ENCODE data around the gene PHB1.

The PHB1 gene

GRCh38 chr17:49372425-49372824 is 42.3 kb downstream of the PHB1 start (continued):
- TF ChIP-seq ZNF133 (tag by site-specific recombination; IDR thresholded peaks at IDR 0.05), result no peak
- no peak for TF ChIP-seq ZNF707 (tag by site-specific recombination; IDR thresholded peaks at IDR 0.05)
- no peak for TF ChIP-seq ZNF626 (tag by site-specific recombination; IDR thresholded peaks at IDR 0.05)
- TF ChIP-seq ZNF155 (tag by site-specific recombination; IDR thresholded peaks at IDR 0.05), result no peak

DNA sequence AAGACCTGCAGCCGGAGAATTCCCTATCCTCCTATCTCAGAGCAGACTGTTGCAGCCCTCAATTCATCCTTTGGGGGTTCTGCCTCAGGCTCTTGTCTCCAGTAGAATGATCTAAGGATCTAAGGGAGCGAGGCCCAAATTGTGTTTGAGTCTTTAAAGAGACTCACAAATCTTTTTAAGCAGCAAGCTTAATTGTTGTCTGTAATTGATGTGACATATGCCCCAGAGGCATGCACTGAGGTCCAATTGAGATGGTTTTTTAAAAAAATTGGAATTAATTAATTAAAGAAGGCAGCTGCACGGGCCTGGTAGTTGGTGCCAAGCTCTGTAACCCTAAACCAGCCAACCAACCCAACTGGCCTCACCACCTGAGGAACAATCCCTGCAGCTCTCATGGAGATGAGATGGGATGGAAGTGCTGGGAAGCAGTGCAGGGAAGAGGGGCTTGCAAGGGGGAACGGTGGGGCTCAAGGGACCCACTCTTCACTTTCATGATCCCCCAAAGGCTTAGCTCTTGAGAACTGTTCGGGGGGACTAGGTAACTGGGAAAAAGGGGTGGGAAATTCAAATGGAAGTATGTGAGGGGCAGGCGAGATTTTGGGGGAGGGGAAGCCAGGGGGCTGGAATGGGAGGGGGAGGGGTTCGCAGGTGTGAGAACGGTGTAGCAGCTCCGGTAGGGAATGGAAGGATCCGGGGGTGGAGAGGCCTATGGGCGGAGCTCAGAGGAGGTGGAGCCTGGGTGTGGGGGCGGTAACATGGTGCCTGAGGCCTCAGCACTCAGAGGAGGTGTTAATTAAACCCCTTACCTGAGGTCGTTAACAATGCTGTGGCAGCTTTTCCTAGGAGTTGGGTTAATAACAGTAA is 43.5 kb downstream of the PHB1 start:
- no peaks in the 10 kb centered on the region; a peak in 1 of 3 replicates for H3K36me3 ChIP-seq (ENCODE audit: control insufficient read depth in 2 of 2, insufficient read depth in 1 of 2, low read length in 2 of 2)
- H3K9me3 ChIP-seq (ENCODE audit: control insufficient read depth, insufficient read depth, low read depth, low read length), result no peaks in the 10 kb centered on the region
- POLR2A ChIA-PET, result interaction anchor here (0.5 to 0.6 kb wide), 2 partner anchors 15 to 306 kb away, joined by 3 to 7 read pairs; no protein-coding TSS in a partner anchor
- no peak overlapping the region for H3K27ac ChIP-seq (ENCODE audit: extremely low read depth, low read depth, low read length)
- no peak overlapping the region for H3K4me3 ChIP-seq (ENCODE audit: low read depth, low read length)
- CTCF ChIA-PET, result interaction anchor here (0.6 to 0.8 kb wide), 3 partner anchors 21 to 689 kb away, joined by 3 to 4 read pairs (median 4); no protein-coding TSS in a partner anchor
- no peak for TF ChIP-seq KLF10 (tag by site-specific recombination; IDR thresholded peaks at IDR 0.05)
- TF ChIP-seq SP7 (tag by site-specific recombination; IDR thresholded peaks at IDR 0.05), result 0 out of 2 replicates have a peak, but pooled peaks have one; percentile 17
- no peak for TF ChIP-seq REST (tag by site-specific recombination; IDR thresholded peaks at IDR 0.05)
- peak; percentile 53 for TF ChIP-seq EGR2 (tag by site-specific recombination; IDR thresholded peaks at IDR 0.05; ENCODE audit: low read depth)
- no peak for TF ChIP-seq ZNF138 (tag by site-specific recombination; IDR thresholded peaks at IDR 0.05; ENCODE audit: borderline replicate concordance)
- TF ChIP-seq ZFHX2 (tag by site-specific recombination; conservative IDR thresholded peaks at IDR 0.05), result peak; percentile 63
- H3K4me1 ChIP-seq (ENCODE audit: control insufficient read depth, insufficient read depth, low read length), result peaks cover 3% of the 10 kb centered on the region; the same call in 1 of the 2 replicates

DNA sequence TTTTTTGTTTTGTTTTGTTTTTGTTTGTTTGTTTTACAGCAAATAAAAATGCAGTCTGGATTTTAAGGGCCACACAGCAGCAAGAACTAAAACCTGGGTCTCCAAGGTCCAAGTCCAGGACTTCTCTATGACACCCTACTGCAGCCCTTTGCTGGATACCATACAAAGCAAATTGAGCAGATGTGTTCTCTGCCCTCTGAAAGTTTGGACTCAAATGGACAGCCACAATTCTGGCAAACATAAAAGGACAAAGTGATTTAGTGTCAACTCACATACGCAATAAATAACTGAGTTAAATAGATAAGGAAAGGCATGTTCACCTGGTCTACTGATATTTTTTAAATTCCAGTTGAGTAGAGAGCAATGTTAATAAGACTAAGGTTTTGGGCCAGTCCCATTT is 44.9 kb downstream of the PHB1 start:
- peaks cover 3% of the 10 kb centered on the region; the same call in 1 of the 2 replicates for H3K4me1 ChIP-seq (ENCODE audit: control insufficient read depth, insufficient read depth, low read length)
- ChIA-PET POLR2A (no interaction called here), CTCF (interaction anchor here (0.7 to 11.1 kb wide), 8 partner anchors 11 to 392 kb away, joined by 3 to 91 read pairs (median 6); no protein-coding TSS in a partner anchor)
- no peak overlapping the region for H3K27ac ChIP-seq (ENCODE audit: extremely low read depth, low read depth, low read length)
- H3K36me3 ChIP-seq (ENCODE audit: control insufficient read depth in 2 of 2, insufficient read depth in 1 of 2, low read length in 2 of 2), result no peaks in the 10 kb centered on the region; a peak in 1 of 3 replicates
- no peaks in the 10 kb centered on the region for H3K9me3 ChIP-seq (ENCODE audit: control insufficient read depth, insufficient read depth, low read depth, low read length)
- no peak overlapping the region for H3K4me3 ChIP-seq (ENCODE audit: low read depth, low read length)
- TF ChIP-seq KLF7 (tag by site-specific recombination; IDR thresholded peaks at IDR 0.05; ENCODE audit: borderline replicate concordance), result no peak
- no peak for TF ChIP-seq ZNF707 (tag by site-specific recombination; IDR thresholded peaks at IDR 0.05)
- TF ChIP-seq ZNF621 (tag by site-specific recombination; IDR thresholded peaks at IDR 0.05), result no peak
- TF ChIP-seq TSHZ1 (tag by site-specific recombination; IDR thresholded peaks at IDR 0.05; ENCODE audit: borderline replicate concordance), result no peak
- TF ChIP-seq ZNF10 (tag by site-specific recombination; IDR thresholded peaks at IDR 0.05), result no peak
- no peak for TF ChIP-seq ZSCAN23 (tag by site-specific recombination; IDR thresholded peaks at IDR 0.05)
- TF ChIP-seq ZNF658 (tag by site-specific recombination; IDR thresholded peaks at IDR 0.05), result no peak
- no peak for TF ChIP-seq YY1 (tag by site-specific recombination; IDR thresholded peaks at IDR 0.05)
- TF ChIP-seq, protein P1, sequence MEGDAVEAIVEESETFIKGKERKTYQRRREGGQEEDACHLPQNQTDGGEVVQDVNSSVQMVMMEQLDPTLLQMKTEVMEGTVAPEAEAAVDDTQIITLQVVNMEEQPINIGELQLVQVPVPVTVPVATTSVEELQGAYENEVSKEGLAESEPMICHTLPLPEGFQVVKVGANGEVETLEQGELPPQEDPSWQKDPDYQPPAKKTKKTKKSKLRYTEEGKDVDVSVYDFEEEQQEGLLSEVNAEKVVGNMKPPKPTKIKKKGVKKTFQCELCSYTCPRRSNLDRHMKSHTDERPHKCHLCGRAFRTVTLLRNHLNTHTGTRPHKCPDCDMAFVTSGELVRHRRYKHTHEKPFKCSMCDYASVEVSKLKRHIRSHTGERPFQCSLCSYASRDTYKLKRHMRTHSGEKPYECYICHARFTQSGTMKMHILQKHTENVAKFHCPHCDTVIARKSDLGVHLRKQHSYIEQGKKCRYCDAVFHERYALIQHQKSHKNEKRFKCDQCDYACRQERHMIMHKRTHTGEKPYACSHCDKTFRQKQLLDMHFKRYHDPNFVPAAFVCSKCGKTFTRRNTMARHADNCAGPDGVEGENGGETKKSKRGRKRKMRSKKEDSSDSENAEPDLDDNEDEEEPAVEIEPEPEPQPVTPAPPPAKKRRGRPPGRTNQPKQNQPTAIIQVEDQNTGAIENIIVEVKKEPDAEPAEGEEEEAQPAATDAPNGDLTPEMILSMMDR (tag by site-specific recombination; IDR thresholded peaks at IDR 0.05), result no peak
- TF ChIP-seq EGR2 (tag by site-specific recombination; IDR thresholded peaks at IDR 0.05; ENCODE audit: low read depth), result no peak
- no peak for TF ChIP-seq ZNF239 (tag by site-specific recombination; IDR thresholded peaks at IDR 0.05)
- no peak for TF ChIP-seq MYNN (tag by site-specific recombination; IDR thresholded peaks at IDR 0.05; ENCODE audit: borderline replicate concordance)
- TF ChIP-seq BCL11B (tag by site-specific recombination; IDR thresholded peaks at IDR 0.05; ENCODE audit: low read depth), result no peak
- no peak for TF ChIP-seq ZNF785 (tag by site-specific recombination; IDR thresholded peaks at IDR 0.05)
- TF ChIP-seq ZNF837 (tag by site-specific recombination; IDR thresholded peaks at IDR 0.05), result no peak
